RWPE1 (cell line): ENCODE measurements around the gene RNASE9.

Experiments used
- CTCF ChIA-PET: fragments of 350-600 bp; sonication (Branson Sonifier 250); formaldehyde crosslinking; extraction: SDS; loops from one replicate; lab custom pipeline; 2021; lab: Yijun Ruan, JAX
- POLR2A ChIA-PET: fragments of 400-600 bp; formaldehyde crosslinking; extraction: SDS; loops from one replicate; lab custom pipeline; 2020; ENCODE audit warnings: antibody characterized with exemption; ENCODE audit not compliant: low non-redundant PET; lab: Yijun Ruan, JAX
- DNase-seq: peaks from one replicate; pipeline ENCODE4 v3.0.0; 2012; ENCODE audit warnings: low spot score
- H3K27ac ChIP-seq: fragments of 450-650 bp; 2 replicates; pipeline ENCODE4 v1.5.1; 2017
- TF ChIP-seq, protein P1 (sequence below): fragments of 450-650 bp; conservative IDR thresholded peaks from 2 replicates; pipeline ENCODE4 v1.5.1; 2017; ENCODE audit warnings: low read depth, mild to moderate bottlenecking

The RNASE9 gene

DNA sequence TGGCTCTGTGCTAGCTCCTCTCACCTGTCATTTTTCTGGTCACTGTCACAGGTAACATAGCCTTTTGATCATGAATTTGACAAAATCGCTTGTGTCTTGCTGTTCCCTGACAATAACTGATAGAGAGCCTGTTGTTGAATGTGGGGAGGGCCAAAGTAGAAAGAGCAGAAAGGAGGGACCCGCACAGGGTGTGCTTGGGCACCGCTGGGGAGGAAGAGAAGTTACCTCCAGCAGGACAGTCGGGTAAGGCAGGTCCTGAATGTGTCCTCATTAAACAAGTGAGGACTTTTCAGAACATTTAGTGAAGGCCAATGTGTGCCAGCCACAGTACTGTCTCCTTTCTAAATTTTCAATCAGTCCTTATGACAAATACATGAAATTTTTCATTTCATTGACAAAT lies 30.4 kb upstream of the RNASE9 start, which contains the start of gene RNASE12:
RNASE12 (minus strand) TSS at position 142 of the 400 bp plus-strand sequence. CDS start 653 bp downstream, outside the sequence.
- CTCF ChIA-PET: interaction anchor here (0.6 to 0.7 kb wide), 2 partner anchors 105 to 121 kb away, joined by 3 read pairs; no protein-coding TSS in a partner anchor
- no peak for DNase-seq
- POLR2A ChIA-PET: no interaction called here
- no peak within 1 kb of the TSS for H3K27ac ChIP-seq
- TF ChIP-seq, protein P1, sequence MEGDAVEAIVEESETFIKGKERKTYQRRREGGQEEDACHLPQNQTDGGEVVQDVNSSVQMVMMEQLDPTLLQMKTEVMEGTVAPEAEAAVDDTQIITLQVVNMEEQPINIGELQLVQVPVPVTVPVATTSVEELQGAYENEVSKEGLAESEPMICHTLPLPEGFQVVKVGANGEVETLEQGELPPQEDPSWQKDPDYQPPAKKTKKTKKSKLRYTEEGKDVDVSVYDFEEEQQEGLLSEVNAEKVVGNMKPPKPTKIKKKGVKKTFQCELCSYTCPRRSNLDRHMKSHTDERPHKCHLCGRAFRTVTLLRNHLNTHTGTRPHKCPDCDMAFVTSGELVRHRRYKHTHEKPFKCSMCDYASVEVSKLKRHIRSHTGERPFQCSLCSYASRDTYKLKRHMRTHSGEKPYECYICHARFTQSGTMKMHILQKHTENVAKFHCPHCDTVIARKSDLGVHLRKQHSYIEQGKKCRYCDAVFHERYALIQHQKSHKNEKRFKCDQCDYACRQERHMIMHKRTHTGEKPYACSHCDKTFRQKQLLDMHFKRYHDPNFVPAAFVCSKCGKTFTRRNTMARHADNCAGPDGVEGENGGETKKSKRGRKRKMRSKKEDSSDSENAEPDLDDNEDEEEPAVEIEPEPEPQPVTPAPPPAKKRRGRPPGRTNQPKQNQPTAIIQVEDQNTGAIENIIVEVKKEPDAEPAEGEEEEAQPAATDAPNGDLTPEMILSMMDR: no peak

GRCh38 chr14:20587489-20588154 lies 26.8 kb upstream of the RNASE9 start, which contains the start of gene RNASE11:
Gene RNASE11 (minus strand): TSS chr14:20588001.
- ChIA-PET CTCF (no interaction called here), POLR2A (no interaction called here)
- no peak for DNase-seq

DNA sequence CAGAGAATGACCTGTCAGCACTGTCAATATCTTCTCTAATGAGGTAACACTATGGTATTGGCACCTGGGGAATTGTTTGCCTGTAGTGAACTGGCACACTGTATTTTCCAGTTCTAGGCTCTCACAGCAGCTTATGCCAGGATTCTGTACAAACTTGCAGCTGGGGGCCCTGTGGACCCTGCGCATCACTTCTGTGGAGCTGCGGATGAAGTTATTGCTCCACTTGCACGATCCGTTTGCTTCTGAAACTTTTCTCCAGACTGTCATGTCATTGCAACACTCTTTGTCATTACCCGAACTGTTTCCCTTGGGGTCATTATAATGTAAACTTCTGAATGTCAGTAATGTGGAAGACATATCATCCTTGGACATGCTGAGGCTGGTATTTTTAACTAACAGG lies 23.1 kb upstream of the RNASE9 start:
- TF ChIP-seq, protein P1: no peak
- no peak overlapping the region for H3K27ac ChIP-seq
- POLR2A ChIA-PET: no interaction called here
- CTCF ChIA-PET: no interaction called here
- no peak for DNase-seq

More at GRCh38 chr14:20587489-20588154, 26.8 kb upstream of the RNASE9 start, which contains the start of gene RNASE11:
- no peak within 1 kb of the TSS for H3K27ac ChIP-seq
- TF ChIP-seq, protein P1: no peak

- DNase-seq: no peak
- TF ChIP-seq, protein P1: no peak
- no peak overlapping the region for H3K27ac ChIP-seq
- CTCF ChIA-PET: interaction anchor here (1.0 kb wide), 1 partner anchor 68 kb away, joined by 3 read pairs; no protein-coding TSS in a partner anchor
- POLR2A ChIA-PET: no interaction called here
Observed at GRCh38 chr14:20583142-20583541, 22.3 kb upstream of the RNASE9 start.

GRCh38 chr14:20580242-20580641 lies 19.4 kb upstream of the RNASE9 start:
- TF ChIP-seq, protein P1: no peak
- no peak overlapping the region for H3K27ac ChIP-seq
- ChIA-PET CTCF (interaction anchor here (0.7 kb wide), 1 partner anchor 803 kb away, joined by 3 read pairs; no protein-coding TSS in a partner anchor), POLR2A (no interaction called here)
- DNase-seq: no peak

GRCh38 chr14:20578784-20579502 lies 18.1 kb upstream of the RNASE9 start:
- ChIA-PET CTCF (no interaction called here), POLR2A (no interaction called here)
- DNase-seq: no peak
- TF ChIP-seq, protein P1: no peak
- H3K27ac ChIP-seq: no peak overlapping the region
